Pulmonary artery endothelial cell (primary cell): ENCODE data around the gene RTN4IP1. TPM values are rescaled to one million over a fixed set of nuclear protein-coding genes. Genes with fewer than 3 reads are reported as not detected.
A peak's percentile ranks its signal among the peaks of the same experiment; 100 is the strongest.
"Not testable (repeated sequence)": the region's sequence is repeated elsewhere in the genome, so short reads cannot be mapped to it uniquely, and the experiment has no call there.

Experiments used
- DNase-seq: peaks from one replicate; pipeline ENCODE4 v3.0.0-alpha.2; 2011; ENCODE audit warnings: low read depth, low spot score
- total RNA-seq: library from RNA; depleted of rRNA; stranded (reverse); fragments of >200 nt; gene quantifications from 2 replicates; pipeline ENCODE4 v1.2.3, GENCODE V29; 2014

The RTN4IP1 gene
- total RNA-seq, 1 donor from 2014 or later, result 6.1 TPM

DNA sequence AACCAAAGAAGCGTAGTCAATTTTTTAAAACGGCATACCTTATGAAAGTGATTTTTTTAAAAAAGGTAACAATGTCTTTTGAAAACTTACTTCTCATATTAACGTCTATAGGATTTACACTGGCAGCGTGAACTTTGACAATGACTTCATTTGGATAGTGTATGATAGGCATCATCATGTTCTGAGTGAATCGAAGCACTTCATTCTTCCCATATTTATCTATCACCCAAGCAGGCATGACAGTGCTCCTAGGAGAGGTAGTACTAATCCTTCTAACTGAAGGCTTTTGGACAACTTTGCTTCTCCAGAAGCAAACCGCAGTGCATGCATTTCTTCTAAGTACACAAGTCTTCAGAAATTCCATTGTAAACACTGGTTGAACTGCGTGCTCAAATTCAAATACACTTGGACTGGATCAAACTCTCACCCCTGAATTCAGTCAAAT is 618 bp downstream of the RTN4IP1 start:
- no peak for DNase-seq

DNA sequence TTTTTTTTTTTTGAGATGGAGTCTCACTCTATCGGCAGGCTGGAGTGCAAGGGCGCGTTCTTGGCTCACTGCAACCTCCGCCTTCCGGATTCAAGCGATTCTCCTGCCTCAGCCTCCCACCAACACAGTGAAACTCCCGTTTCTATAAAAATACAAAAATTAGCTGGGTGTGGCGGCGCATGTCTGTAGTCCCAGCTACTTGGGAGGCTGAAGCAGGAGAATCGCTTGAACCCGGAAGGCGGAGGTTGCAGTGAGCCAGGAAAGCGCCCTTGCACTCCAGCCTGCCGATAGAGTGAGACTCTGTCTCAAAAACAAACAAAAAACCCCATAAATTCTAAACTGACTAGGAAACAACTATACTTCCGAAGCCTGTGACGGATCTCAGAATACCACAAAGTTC is 1.5 kb downstream of the RTN4IP1 start:
- not testable (repeated sequence) for DNase-seq

DNA sequence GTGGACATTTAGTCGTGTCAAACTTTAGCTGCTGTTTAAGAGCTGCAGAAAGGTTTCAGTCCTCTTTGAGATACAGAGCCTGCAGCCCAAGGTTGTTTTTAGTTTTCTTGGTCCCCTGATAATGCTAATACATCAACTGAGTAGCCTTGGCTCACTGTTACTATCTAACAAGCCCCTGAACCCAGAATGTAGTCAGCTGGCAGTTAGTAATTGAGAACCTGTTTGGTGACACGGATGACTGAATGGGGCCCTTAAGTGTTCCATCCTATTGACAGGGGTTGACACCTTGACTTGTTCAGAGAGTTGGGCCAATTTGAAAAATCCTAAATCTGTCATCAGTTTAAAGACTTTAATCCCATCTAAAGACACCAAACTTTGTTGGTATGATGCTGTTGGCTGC is 2.8 kb downstream of the RTN4IP1 start:
- no peak for DNase-seq

DNA sequence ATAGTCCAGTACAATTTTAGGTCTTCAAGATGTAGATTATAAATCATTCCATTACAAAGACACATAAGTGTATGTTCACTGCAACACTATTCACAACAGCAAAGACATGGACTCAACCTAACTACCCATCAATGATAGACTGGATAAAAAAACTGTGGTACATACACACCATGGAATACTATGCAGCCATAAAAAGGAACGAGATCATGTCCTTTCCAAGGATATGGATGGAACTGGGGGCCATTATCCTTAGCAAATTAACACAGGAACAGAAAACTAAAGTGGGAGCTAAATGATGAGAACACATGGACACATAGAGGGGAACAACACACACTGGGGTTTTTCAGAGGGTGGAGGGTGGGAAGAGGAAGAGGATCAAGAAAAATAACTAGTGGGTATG is 6.3 kb downstream of the RTN4IP1 start:
- DNase-seq, result no peak

DNA sequence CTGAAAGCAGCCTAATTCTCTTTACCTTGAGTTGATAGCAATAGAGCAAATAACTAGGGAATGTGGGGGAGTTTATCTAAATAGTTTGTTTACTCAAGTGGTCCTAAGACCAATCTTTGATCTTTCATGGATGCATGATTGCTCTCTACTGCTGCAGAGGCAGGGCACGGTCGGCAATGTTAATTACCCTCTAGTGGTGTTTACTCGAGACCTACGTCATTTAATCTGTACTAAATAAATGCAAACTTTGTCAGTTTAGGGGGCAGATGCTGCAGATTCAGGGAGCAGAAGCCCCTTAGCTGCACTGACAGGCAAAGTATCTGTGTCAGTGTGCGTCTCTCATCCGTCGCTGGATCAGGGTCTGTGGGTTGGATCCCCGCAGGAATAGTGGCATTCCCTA is 6.9 kb downstream of the RTN4IP1 start:
- no peak for DNase-seq

DNA sequence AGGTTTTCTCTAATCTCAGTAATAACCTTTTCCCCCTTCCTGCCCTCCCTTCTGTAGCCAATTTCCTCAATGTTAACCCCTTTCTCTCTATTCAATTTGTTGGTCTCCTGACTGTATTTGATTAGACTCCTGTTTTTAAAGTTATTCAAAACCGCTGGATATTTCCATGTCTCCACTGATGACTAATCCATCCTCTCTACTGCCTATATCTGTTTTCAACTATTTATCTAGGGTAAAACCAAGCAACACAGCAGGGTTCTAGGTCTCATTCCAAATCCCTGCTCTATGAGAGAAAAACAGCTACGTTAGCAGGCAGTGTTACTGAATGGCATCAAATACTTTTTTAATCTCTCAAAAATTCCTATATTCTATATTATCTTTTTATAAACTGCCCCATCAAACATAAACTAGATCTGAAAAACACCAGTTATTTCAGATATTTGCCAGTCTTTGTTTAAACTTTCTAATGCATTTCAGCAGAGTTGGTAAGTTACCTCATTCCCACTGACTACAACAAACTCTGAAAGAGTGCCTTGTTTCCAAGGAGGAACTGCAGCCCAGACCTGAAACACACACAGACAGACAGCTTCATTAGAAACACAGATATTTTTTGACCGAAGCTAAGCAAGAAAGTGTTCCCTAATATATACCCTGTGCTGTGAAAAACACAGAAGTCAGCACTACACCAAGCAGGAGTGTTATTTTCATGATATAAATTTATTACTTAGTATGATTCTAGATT is 8.2 kb downstream of the RTN4IP1 start:
- DNase-seq, result peak; percentile 22

DNA sequence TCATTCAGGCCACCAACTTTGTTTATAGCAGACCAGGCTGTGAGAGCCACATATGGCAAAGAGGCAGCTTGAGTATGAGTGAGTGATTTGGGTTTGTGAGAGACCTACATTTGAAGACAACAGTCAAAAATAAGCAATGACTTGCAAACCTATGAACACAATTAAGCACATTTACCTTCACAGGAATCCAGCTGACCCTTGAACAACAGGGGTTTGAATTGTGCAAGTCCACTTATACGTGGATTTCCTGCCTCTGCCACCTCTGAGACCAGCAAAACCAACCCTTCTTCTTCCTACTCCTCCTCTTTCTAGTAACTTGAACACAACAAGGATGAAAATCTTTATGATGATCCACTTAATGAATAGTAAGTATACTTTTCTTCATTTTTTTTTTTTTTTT is 10.1 kb downstream of the RTN4IP1 start:
- DNase-seq, result no peak

DNA sequence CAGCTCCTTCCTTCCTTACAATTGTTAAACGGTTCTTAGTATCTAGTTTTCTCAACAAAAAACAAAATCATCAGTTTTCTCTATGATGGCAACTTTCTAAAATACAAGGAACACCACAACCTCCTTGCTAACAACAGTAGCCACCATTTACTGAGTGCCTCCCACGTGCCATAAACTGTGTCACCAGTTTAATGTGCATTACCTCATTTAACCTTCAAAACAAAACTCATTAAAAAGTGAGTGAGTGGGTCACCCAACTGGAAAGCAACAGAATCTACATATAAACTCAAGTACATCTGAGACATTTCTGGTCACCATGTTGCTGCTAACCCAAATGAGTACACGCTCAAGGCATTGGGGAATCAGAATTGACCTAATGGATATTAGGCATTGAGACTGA is 11.0 kb downstream of the RTN4IP1 start:
- DNase-seq, result no peak

DNA sequence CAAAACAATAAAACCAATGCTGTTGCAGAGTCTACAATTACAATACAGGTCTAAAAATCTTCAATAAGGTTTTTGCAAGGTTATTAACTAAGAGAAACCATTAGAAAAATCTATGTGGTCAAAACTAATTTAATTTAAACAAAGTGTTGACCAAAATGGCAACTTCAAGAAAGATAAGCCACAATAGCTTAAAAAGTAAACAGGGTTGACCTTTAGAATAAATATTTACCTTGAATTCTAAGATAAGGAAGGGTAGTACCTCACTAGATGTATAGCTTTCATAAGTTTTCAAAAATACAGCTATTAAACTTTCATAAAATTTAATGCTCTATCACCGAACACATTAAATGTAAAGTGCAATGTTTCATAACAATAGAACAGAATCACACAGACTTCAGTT is 11.4 kb downstream of the RTN4IP1 start:
- no peak for DNase-seq

DNA sequence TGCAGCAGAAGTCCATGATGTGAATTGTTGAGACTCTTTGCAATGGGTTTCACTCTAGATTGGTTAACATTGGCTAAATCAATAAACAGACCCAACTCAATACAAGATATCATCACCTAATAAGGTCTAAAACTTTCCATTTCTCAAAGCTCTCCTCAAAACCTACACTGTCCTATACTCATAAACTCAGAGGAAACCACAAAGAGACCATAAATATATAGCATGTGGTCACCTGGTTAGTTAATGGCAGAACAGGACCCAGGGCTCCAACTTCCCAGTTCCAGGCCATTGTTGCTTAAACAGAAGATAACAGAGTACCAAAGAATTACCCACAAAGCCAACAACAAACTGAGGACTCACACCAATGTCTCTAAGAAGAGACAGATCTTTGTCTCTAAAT is 12.0 kb downstream of the RTN4IP1 start:
- DNase-seq, result no peak

DNA sequence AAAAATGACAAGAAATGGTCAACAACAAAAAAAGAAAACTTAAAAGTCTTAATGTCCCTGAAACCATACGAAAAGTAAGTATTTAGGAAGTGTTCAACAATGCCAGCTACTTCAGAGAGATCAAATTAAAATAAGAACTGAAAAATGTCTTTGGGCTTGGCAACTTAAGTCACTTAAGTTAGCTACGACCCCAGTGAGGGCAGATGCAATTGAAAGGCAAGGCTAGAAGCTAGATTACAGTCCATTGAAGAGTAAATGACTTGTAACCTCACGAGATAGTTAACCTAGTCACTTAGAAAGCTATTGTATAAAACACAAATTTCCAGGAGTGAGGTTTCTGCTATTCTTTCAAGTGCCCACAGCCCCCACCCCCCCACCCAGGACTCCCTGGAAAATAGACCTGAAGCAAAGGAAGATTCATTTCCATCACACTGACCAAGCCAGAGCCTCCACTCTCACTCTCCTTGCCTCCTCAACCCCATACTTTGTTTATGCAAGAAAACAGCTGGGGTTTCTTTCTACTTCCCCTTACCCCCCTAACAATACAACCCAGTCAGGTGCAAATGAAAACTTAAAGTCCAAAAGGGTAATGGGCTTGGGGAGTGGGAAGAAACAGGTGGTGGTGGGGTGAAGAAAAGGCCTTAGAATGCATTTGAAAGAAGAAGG is 14.6 kb downstream of the RTN4IP1 start:
- DNase-seq, result no peak

DNA sequence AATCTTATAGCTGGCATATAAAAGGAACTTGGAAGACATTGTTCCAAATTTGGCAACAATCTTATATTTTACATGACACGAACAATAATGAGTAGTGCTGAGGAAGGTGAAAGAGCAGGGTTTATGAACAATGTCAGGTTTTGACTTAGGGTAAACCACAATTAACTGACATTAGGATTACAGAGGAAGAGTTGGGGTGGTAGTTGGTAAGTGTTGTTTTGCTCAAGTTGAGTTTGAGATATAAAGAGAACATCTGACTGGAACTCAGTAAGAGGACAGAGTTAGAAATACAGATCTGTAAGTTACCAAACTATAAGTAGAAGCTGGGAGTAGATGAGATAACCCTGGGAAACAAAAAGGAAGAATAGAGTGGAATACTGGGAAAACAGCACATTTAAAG is 15.1 kb downstream of the RTN4IP1 start:
- no peak for DNase-seq

DNA sequence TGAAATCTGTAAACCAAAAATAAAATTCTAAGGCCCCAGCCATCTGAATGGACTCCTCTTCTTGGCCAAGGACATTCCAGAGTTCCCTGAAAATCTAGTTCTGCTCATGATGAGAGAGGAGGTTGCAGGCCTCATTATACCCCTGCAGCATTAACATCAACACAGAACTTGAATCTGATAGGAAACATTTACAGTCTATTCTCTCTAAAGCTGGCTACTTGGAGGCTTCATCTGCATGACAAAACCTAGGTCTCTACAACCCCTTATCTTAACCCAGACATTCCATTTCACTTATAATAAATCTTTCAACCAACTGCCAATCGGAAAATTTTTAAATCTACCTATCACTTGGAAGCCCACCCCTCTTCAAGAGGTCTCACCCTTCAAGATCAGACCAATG is 15.7 kb downstream of the RTN4IP1 start:
- no peak for DNase-seq

DNA sequence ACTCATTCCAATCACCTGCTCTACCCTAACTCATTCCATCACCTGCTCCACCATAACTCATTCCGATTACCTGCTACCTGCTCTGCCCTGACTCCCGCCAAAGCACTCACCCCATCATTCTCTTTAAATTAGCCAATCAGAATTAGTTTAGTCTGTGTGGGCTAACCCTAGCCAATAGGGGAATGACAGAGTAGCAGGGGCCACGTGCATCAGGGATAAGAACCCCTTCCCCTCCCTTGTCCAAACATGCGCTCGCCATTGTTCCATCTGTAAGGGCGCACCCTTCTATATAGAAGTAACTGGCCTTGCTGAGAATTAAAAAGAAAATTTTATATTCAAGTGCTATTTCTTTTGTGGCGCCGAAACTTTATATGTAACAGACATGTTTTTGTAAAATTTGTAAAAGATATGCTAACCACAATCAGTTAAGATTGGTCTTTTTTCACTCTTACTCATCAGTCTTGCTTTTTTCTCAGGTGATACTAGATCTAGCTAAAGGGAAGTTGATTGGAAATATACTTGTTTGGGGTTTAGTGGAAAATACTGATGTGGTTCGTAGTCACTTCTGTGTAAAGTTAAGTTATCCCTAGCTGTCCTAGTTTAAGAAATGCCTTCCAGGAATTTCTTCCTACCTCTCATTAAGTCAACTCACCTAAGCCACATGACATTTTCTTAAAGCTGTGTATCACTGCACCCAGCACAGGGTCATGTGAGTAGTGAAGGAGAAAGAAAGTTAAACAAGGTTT is 16.5 kb downstream of the RTN4IP1 start:
- DNase-seq, result no peak

DNA sequence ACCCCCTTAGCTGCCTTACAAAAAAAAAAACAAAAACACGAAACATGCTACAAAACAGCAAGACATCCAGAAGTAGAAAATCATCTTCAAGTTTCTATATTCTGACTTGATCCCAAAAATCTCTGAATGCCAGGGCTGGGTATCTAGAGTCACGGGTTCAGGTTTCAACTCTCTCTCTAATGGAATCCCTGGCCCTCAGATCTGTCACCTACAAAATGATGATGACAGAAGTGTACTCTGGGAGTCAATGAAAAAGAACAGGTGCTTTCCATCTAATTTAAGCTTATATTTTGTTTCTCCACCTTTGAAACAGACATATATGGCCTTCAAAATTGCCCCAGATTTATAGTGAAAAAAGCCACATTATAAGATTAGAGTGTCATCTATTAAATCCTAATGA is 18.3 kb downstream of the RTN4IP1 start:
- DNase-seq, result no peak

DNA sequence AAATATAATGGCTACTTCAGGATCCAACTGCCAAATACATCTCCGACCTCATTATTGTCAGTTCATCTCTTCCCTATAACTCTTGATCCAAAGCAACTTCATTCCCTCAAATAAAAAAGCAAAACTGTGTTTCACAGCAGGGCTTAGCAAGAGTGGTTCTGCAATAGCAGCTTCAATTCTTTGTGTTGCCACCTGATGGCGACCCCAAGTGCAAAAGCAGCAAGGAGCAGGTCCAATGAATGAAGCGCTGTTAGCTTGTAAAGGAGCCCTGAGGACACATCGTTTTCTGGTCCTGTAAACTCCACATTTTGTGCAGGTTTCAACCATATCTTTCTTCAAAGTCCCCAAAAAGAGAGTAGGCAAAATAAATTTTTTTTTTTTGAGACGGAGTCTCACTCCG is 19.6 kb downstream of the RTN4IP1 start:
- DNase-seq, result no peak

DNA sequence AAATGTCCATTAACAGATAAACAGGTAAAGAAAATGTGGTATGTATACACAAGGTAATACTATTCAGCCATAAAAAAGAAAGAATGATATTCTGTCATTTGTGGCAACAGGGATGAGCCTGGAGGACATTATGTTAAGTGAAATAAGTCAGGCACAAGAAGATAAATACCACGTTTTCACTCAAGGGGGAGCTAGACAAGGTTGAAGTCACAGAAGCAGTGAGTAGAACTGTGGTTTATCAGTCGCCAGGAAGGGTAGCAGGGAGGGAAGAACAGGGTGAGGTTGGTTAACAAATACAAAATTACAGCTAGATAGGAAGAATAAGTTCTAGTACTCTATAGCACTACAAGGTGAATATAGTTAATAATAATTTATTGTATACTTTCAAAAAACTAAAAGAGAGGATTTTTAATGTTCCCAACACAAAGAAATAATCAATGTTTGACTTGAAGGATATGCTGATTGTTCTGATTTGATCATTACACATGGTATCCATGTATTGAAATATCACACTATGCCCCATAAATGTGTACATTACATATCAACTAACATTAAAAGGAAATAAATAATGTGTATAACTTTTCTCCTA is 21.1 kb downstream of the RTN4IP1 start:
- DNase-seq, result peak; percentile 13

DNA sequence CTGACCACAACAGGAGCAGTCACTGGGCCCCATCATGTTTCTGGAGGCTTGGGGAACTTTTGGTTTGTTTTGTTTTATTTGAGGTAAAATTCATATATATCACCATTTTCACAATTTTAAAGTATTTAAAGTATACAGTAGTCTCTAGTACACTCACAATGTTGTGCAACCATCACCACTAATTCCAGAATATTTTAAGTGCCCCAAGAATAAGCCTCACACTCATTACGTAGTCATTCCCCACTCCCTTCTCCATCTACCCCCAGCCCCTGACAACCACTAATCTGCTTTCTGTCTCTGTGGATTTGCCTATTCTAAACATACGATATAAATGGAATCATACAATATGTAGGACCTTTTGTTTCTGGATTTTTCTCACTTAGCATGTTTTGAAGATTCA is 29.0 kb downstream of the RTN4IP1 start:
- no peak for DNase-seq

DNA sequence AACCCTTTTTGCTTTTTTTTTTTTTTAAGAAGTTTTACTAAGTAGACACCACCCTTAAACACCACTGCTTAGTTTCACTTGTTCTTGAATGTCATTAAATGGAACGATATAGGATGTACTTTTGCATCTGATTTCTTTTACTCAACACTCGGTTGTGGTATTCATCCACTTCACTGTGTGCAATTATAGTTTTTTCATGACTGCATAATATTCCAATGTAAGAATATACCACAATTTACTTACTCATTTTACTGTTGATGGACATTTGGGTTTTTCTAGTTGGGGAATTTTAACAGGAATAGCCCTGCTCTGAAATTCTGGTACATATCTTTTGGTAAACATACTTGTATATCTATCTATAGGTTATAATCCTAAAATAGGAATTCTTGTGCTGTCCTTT is 29.9 kb downstream of the RTN4IP1 start:
- no peak for DNase-seq

DNA sequence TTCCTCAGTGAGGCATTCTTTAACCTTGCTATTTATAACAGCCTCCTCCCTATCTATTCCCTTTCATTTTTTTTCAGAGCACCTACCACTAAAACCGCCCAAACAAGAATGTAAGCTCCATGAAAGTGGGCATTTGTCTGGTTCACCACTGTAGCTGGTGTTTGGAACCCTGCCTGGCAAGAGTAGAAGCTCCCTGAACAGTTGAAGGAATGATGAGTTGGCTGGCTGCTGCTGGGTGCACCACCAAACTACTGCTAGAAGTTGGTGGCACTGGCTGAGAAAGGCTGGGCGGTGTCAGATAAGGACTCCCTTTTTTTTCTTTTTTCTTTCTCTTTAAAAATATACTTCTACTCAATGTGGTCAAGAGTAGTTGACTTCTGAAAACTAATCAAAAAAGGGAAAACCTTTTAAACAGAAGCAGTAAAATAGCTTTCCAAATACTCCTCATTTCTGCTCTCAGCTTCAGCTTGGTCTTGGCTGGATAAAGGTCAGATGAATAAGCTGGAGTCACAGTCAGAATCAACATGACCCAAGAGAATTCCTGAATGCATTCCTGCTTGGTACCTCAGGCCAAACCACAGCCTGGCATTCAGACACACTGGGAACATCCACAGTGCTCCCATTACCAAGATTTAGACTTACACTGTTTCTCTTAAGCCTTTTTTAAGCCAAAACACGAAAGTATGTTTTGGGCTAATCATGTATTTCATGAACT is 38.0 kb downstream of the RTN4IP1 start:
- no peak for DNase-seq

DNA sequence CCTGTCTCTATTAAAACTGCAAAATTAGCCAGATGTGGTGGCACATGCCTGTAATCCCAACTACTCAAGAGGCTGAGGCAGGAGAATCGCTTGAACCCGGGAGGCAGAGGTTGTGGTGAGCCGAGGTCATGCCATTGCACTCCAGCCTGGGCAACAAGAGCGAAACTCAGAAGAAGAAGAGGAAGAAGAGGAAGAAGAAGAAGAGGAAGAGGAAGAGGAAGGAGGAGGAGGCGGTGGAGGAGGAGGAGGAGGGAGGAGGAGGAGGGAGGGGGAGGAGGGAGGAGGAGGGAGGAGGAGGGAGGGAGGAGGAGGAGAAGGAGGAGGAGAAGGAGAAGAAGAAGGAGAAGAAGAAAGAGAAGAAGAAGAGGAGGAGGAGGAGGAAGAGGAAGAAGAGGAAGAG is 40.4 kb downstream of the RTN4IP1 start:
- not testable (repeated sequence) for DNase-seq
